Lower leg skin (tissue), 4 donors: ENCODE measurements around the gene LLGL1. TPM values are rescaled to one million over a fixed set of nuclear protein-coding genes. Genes with fewer than 3 reads are reported as not detected.

Source experiments
- DNase-seq, 2 donors: peaks; one replicate each; pipeline ENCODE4 v3.0.0-alpha.2; 2019; ENCODE audit warnings: low spot score in 2 of 2
- H3K4me3 ChIP-seq: fragments of 200-600 bp; sonication (generic); 2 replicates; pipeline ENCODE4 v1.5.1; 2017; ENCODE audit warnings: mild to moderate bottlenecking, low read depth; ENCODE audit not compliant: poor library complexity, severe bottlenecking
- CTCF ChIP-seq, 3 donors: fragments of 450-650 bp; IDR thresholded peaks; one replicate each; pipeline ENCODE4 v1.5.1; 2016; ENCODE audit warnings: antibody characterized with exemption in 3 of 3, mild to moderate bottlenecking in 3 of 3, moderate library complexity in 2 of 3
- POLR2A ChIP-seq, 2 donors: fragments of 450-650 bp; IDR thresholded peaks; one replicate each; pipeline ENCODE4 v1.6.1; 2016 to 2017; ENCODE audit warnings: antibody characterized with exemption in 2 of 2, mild to moderate bottlenecking in 1 of 2, moderate library complexity in 1 of 2
- WGBS, 2 donors: methylation state at CpG; one replicate each; pipeline ENCODE4 v1.1.5; 2018; 5-methylcytosine and 5-hydroxymethylcytosine counted together
- intact Hi-C: fragments of 100-400 bp; cut with DNase I; formaldehyde crosslinking; loops from one replicate; pipeline ENCODE4 v1.15.0; 2023; ENCODE audit warnings: low total_unique reads
- total RNA-seq, 4 donors: library from RNA; depleted of rRNA; stranded (reverse); fragments of >200 nt; gene quantifications; one replicate each; pipeline ENCODE4 v1.1.0, GENCODE V29; 2016

Gene LLGL1
- 10 to 100 TPM; 24.5 to 32.7 (median 29.3) TPM for total RNA-seq

GRCh38 chr17:18225121-18225641 is at the start of gene LLGL1:
LLGL1 (plus strand) TSS chr17:18225635; CDS start chr17:18225683, 48 bp downstream.
- intact Hi-C loops = no loop called here
- WGBS, 2 donors = 0 to 3% methylated on average over 5 to 9 of the region's 60 CpGs
- TF ChIP-seq POLR2A (IDR thresholded peaks at IDR 0.05) (no peak), CTCF (IDR thresholded peaks at IDR 0.05) (no peak)
- peak within 1 kb of the TSS; percentile 33 for H3K4me3 ChIP-seq
- peak; percentile 93 to 99 for DNase-seq

- H3K4me3 ChIP-seq = no peak overlapping the region
- WGBS, 2 donors = 80% methylated on average over 7 of the region's 7 CpGs
- peak in 1 of 2 donors; percentile 38 for DNase-seq
- no peak for TF ChIP-seq POLR2A (IDR thresholded peaks at IDR 0.05)
- TF ChIP-seq CTCF (IDR thresholded peaks at IDR 0.05) = no peak
- intact Hi-C loops = no loop called here
Measured at GRCh38 chr17:18176176-18176575, 49.3 kb upstream of the LLGL1 start.

- TF ChIP-seq CTCF (IDR thresholded peaks at IDR 0.05) = no peak
- TF ChIP-seq POLR2A (IDR thresholded peaks at IDR 0.05) = no peak
- DNase-seq = no peak
- intact Hi-C loops = no loop called here
- H3K4me3 ChIP-seq = no peak overlapping the region
Measured at GRCh38 chr17:18177133-18177532, 48.3 kb upstream of the LLGL1 start.

- TF ChIP-seq POLR2A (IDR thresholded peaks at IDR 0.05) = no peak
- TF ChIP-seq CTCF (IDR thresholded peaks at IDR 0.05) = no peak
- 86 to 87% methylated on average over 8 of the region's 8 CpGs for WGBS, 2 donors
- DNase-seq = no peak
- intact Hi-C loops = no loop called here
- H3K4me3 ChIP-seq = no peak overlapping the region
Measured at GRCh38 chr17:18177722-18178121, 47.7 kb upstream of the LLGL1 start.

DNA sequence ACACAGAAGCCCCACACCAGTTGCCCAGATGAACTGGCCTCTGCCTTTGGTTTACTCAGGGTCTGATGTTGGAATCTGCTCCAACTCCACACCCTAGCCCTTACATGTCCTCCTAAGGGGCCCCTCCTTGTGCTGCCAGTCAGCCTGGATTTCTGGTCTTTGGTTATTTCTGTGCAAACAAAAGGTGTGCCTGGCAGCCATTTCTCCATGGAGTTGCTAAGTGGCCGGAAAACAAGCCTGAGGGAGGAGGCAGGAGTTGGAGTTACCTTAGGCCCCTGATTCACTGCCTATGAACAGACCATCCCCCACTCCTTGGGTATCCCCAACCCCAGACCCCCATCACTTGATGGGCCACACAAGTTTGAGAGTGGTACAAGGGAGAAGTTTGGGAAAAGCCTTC is 46.2 kb upstream of the LLGL1 start:
- no peak for TF ChIP-seq CTCF (IDR thresholded peaks at IDR 0.05)
- TF ChIP-seq POLR2A (IDR thresholded peaks at IDR 0.05) = no peak
- intact Hi-C loops = no loop called here
- no peak for DNase-seq

GRCh38 chr17:18179804-18180203 is 45.6 kb upstream of the LLGL1 start:
- no peak for DNase-seq
- no peak overlapping the region for H3K4me3 ChIP-seq
- WGBS, 2 donors = 92 to 95% methylated on average over 7 of the region's 7 CpGs
- intact Hi-C loops = no loop called here
- no peak for TF ChIP-seq POLR2A (IDR thresholded peaks at IDR 0.05)
- TF ChIP-seq CTCF (IDR thresholded peaks at IDR 0.05) = no peak

More for the DNA sequence above, 46.2 kb upstream of the LLGL1 start:
- no peak overlapping the region for H3K4me3 ChIP-seq
- WGBS, 2 donors = 79 to 94% methylated on average over 1 of the region's 1 CpG
